Neutrophil (primary cell): ENCODE measurements around the gene OBSL1.

Source experiments
- H3K27ac ChIP-seq: fragments of 200-600 bp; sonication (generic); 2 replicates; pipeline ENCODE4 v1.5.1; 2016; ENCODE audit warnings: mild to moderate bottlenecking, moderate library complexity
- H3K27me3 ChIP-seq: fragments of 200-600 bp; sonication (generic); 2 replicates; pipeline ENCODE4 v1.6.0; 2016; ENCODE audit warnings: mild to moderate bottlenecking
- H3K36me3 ChIP-seq: fragments of 200-600 bp; sonication (generic); 2 replicates; pipeline ENCODE4 v1.5.1; 2017
- H3K4me1 ChIP-seq, 2 experiments: fragments of 200-600 bp in 1 of 2; sonication (generic) in 1 of 2; 1 replicate in 1 of 2; 2 replicates in 1 of 2; pipeline versions ENCODE4 v1.5.1 to v1.6.1; 2013 to 2016; ENCODE audit warnings: low read depth in 1 of 2, low read length in 1 of 2, mild to moderate bottlenecking in 1 of 2, moderate library complexity in 1 of 2; ENCODE audit not compliant: control insufficient read depth in 1 of 2, insufficient read depth in 1 of 2
- H3K4me3 ChIP-seq, 2 experiments: fragments of 200-600 bp in 1 of 2; sonication (generic) in 1 of 2; 1 replicate in 1 of 2; 2 replicates in 1 of 2; pipeline ENCODE4 v1.5.1; 2013 to 2016; ENCODE audit warnings: low read depth in 1 of 2, low read length in 1 of 2, mild to moderate bottlenecking in 1 of 2, moderate library complexity in 1 of 2
- H3K9me3 ChIP-seq: fragments of 200-600 bp; sonication (generic); 2 replicates; pipeline ENCODE4 v1.5.1; 2016
- CTCF ChIP-seq: fragments of 200-600 bp; sonication (generic); IDR thresholded peaks from 2 replicates; pipeline ENCODE4 v1.5.1; 2016; ENCODE audit warnings: antibody characterized with exemption

The OBSL1 gene

GRCh38 chr2:219578811-219579613 is 7.7 kb upstream of the OBSL1 start:
- Histone ChIP-seq H3K27ac (no peak overlapping the region), H3K36me3 (no peaks in the 10 kb centered on the region), H3K27me3 (peaks cover 32% of the 10 kb centered on the region), H3K4me1 (no peaks in the 10 kb centered on the region), H3K9me3 (no peaks in the 10 kb centered on the region), H3K4me3 (no peak overlapping the region)
- no peak for TF ChIP-seq CTCF

- H3K27me3 ChIP-seq = peaks cover 54% of the 10 kb centered on the region
- TF ChIP-seq CTCF = no peak
- H3K9me3 ChIP-seq = no peaks in the 10 kb centered on the region
- H3K4me3 ChIP-seq = no peak overlapping the region
- no peaks in the 10 kb centered on the region for H3K36me3 ChIP-seq
- H3K27ac ChIP-seq = no peak overlapping the region
- H3K4me1 ChIP-seq = no peaks in the 10 kb centered on the region
Observed at GRCh38 chr2:219576505-219577388, 5.4 kb upstream of the OBSL1 start.

- H3K9me3 ChIP-seq = no peaks in the 10 kb centered on the region
- peaks cover 0 to 7% of the 10 kb centered on the region in 2 experiments for H3K4me1 ChIP-seq
- peaks cover 64% of the 10 kb centered on the region for H3K27me3 ChIP-seq
- no peak overlapping the region for H3K4me3 ChIP-seq
- no peaks in the 10 kb centered on the region for H3K36me3 ChIP-seq
- TF ChIP-seq CTCF = no peak
- no peak overlapping the region for H3K27ac ChIP-seq
Observed at GRCh38 chr2:219575566-219576504, 4.5 kb upstream of the OBSL1 start.

- Histone ChIP-seq H3K27me3 (peaks cover 75% of the 10 kb centered on the region), H3K9me3 (no peaks in the 10 kb centered on the region), H3K4me1 (peaks cover 0 to 10% of the 10 kb centered on the region in 2 experiments), H3K36me3 (no peaks in the 10 kb centered on the region), H3K27ac (no peak overlapping the region), H3K4me3 (no peak overlapping the region)
- no peak for TF ChIP-seq CTCF
Observed at GRCh38 chr2:219574484-219575311, 3.4 kb upstream of the OBSL1 start.
